Thyroid gland (tissue), 4 donors: ENCODE data around the gene RTN4.

ENCODE experiments used
- POLR2A ChIP-seq, 2 donors: fragments of 450-650 bp; IDR thresholded peaks; one replicate each; pipeline ENCODE4 v1.6.1; 2017; ENCODE audit warnings: antibody characterized with exemption in 2 of 2, mild to moderate bottlenecking in 2 of 2, moderate library complexity in 1 of 2
- TF ChIP-seq, protein P1 (sequence below), 6 experiments: fragments of 200-600 bp in 3 of 6; fragments of 450-650 bp in 3 of 6; sonication (generic) in 3 of 6; IDR thresholded peaks; one replicate each; pipeline ENCODE4 v1.5.1; 2016 to 2019; ENCODE audit warnings: antibody characterized with exemption in 6 of 6, mild to moderate bottlenecking in 2 of 6, inconsistent platforms in 1 of 6, moderate library complexity in 1 of 6

GRCh38 chr2:54927751-54928615 lies 122.3 kb downstream of the RTN4 start:
- TF ChIP-seq, protein P1, sequence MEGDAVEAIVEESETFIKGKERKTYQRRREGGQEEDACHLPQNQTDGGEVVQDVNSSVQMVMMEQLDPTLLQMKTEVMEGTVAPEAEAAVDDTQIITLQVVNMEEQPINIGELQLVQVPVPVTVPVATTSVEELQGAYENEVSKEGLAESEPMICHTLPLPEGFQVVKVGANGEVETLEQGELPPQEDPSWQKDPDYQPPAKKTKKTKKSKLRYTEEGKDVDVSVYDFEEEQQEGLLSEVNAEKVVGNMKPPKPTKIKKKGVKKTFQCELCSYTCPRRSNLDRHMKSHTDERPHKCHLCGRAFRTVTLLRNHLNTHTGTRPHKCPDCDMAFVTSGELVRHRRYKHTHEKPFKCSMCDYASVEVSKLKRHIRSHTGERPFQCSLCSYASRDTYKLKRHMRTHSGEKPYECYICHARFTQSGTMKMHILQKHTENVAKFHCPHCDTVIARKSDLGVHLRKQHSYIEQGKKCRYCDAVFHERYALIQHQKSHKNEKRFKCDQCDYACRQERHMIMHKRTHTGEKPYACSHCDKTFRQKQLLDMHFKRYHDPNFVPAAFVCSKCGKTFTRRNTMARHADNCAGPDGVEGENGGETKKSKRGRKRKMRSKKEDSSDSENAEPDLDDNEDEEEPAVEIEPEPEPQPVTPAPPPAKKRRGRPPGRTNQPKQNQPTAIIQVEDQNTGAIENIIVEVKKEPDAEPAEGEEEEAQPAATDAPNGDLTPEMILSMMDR (IDR thresholded peaks at IDR 0.05): no peak
- no peak for TF ChIP-seq POLR2A (IDR thresholded peaks at IDR 0.05)
